K562 (cell line): ENCODE measurements around the gene SCRG1. TPM values are rescaled to one million over a fixed set of nuclear protein-coding genes. Genes with fewer than 3 reads are reported as not detected.

Experiments
- ATAC-seq: fragments of 200-7000 bp; cut with Tn5 transposase; 3 replicates; pipeline ENCODE4 v1.9.1; 2020; ENCODE audit warnings: moderate library complexity
- BruUV-seq: library from RNA; stranded (reverse); fragments of 400-500 nt; replicated peaks from 2 replicates; lab custom pipeline; 2021; lab: Mats Ljungman, UMichigan
- CTCF ChIA-PET: fragments of 300-600 bp; formaldehyde crosslinking; extraction: SDS; loops from one replicate; lab custom pipeline; 2021; ENCODE audit warnings: low intra/inter-chr PET ratio; lab: Yijun Ruan, JAX
- POLR2A ChIA-PET: fragments of 300-600, 350-650 bp; sonication (Branson Sonifier 250); formaldehyde crosslinking; extraction: SDS; loops from one replicate; lab custom pipeline; 2021; ENCODE audit warnings: antibody characterized with exemption, inconsistent platforms; lab: Yijun Ruan, JAX
- DNase-seq, 4 experiments: peaks; one replicate each; pipeline versions ENCODE4 v3.0.0 to v3.0.0-alpha.2; 2011 to 2018; ENCODE audit warnings: low spot score in 3 of 4, mixed read lengths in 3 of 4; ENCODE audit errors: extremely low read depth in 1 of 4
- FAIRE-seq: peaks from 2 replicates; lab custom pipeline; 2011; peaks lifted over from hg19 to GRCh38; lab: Jason Lieb, UNC
- H2AFZ ChIP-seq: 2 replicates; pipeline ENCODE4 v1.6.0; 2011; ENCODE audit warnings: low read depth, low read length, control low read depth, inconsistent platforms
- H3K27ac ChIP-seq: fragments of 200-600 bp; 3 replicates; pipeline ENCODE4 v1.8.0; 2011; ENCODE audit warnings: low read depth, mild to moderate bottlenecking, control low read depth, inconsistent platforms, low read length, moderate library complexity, mixed read lengths; ENCODE audit errors: extremely low read depth
- H3K27me3 ChIP-seq, 2 experiments: fragments of 300-600 bp in 1 of 2; 2 replicates in 1 of 2; 3 replicates in 1 of 2; pipeline versions ENCODE4 v1.6.0 to v1.8.0; 2011; ENCODE audit warnings: inconsistent platforms in 2 of 2, low read length in 2 of 2, mild to moderate bottlenecking in 1 of 2, mixed read lengths in 1 of 2, moderate library complexity in 1 of 2; ENCODE audit not compliant: control insufficient read depth in 2 of 2, insufficient read depth in 2 of 2
- H3K36me3 ChIP-seq: fragments of 300-600 bp; 3 replicates; pipeline ENCODE4 v1.8.0; 2011; ENCODE audit warnings: mild to moderate bottlenecking, low read length, inconsistent platforms; ENCODE audit not compliant: control insufficient read depth, insufficient read depth
- H3K4me1 ChIP-seq, 2 experiments: fragments of 200-600 bp in 1 of 2; replicated peaks in 1 of 2; 2 replicates in 1 of 2; 3 replicates in 1 of 2; pipeline versions ENCODE4 v1.5.1 to v1.8.0; 2011; ENCODE audit warnings: inconsistent platforms in 2 of 2, low read length in 2 of 2, mild to moderate bottlenecking in 1 of 2, mixed read lengths in 1 of 2, moderate library complexity in 1 of 2; ENCODE audit not compliant: control insufficient read depth in 2 of 2, insufficient read depth in 2 of 2
- H3K4me2 ChIP-seq: 2 replicates; pipeline ENCODE4 v1.6.1; 2011; ENCODE audit warnings: low read length, control low read depth, inconsistent platforms, mixed read lengths; ENCODE audit not compliant: insufficient read depth
- H3K4me3 ChIP-seq: fragments of 200-600 bp; sonication (generic), shearing (Covaris generic); 2 replicates; pipeline ENCODE4 v1.5.1; 2016; ENCODE audit warnings: control low read depth, inconsistent platforms
- H3K79me2 ChIP-seq: fragments of 200-600 bp; 3 replicates; pipeline ENCODE4 v1.8.0; 2011; ENCODE audit warnings: low read length, inconsistent platforms; ENCODE audit not compliant: control insufficient read depth, insufficient read depth
- H3K9ac ChIP-seq, 2 experiments: 2 replicates each; pipeline versions ENCODE4 v1.6.0 to v1.6.1; 2011; ENCODE audit warnings: low read depth in 2 of 2, low read length in 2 of 2, control low read depth in 1 of 2, inconsistent platforms in 1 of 2, mild to moderate bottlenecking in 1 of 2, mixed read lengths in 1 of 2; ENCODE audit not compliant: insufficient read depth in 1 of 2
- H3K9me1 ChIP-seq: one replicate; pipeline ENCODE4 v1.6.0; 2011; ENCODE audit warnings: inconsistent platforms, mild to moderate bottlenecking, low read length, moderate library complexity; ENCODE audit not compliant: control insufficient read depth, insufficient read depth
- H3K9me3 ChIP-seq: replicated peaks from 2 replicates; pipeline ENCODE4 v1.5.1; 2011; ENCODE audit warnings: low read depth, low read length, inconsistent platforms; ENCODE audit not compliant: control insufficient read depth, insufficient read depth
- H4K20me1 ChIP-seq: replicated peaks from 2 replicates; pipeline ENCODE4 v1.6.1; 2011; ENCODE audit warnings: low read length, inconsistent platforms, mixed read lengths; ENCODE audit not compliant: control insufficient read depth, insufficient read depth
- ASH1L ChIP-seq: fragments of 450-650 bp; IDR thresholded peaks from 2 replicates; pipeline ENCODE4 v1.6.1; 2018; ENCODE audit warnings: borderline replicate concordance, mild to moderate bottlenecking, low read depth; ENCODE audit not compliant: partially characterized antibody
- GATAD2B ChIP-seq: fragments of 450-650 bp; IDR thresholded peaks from 2 replicates; pipeline ENCODE4 v1.6.1; 2017; ENCODE audit warnings: mild to moderate bottlenecking, borderline replicate concordance
- MEIS2 ChIP-seq: fragments of 450-650 bp; IDR thresholded peaks from 2 replicates; pipeline ENCODE4 v1.6.1; 2014; ENCODE audit warnings: mild to moderate bottlenecking; ENCODE audit not compliant: partially characterized antibody
- MXD1 ChIP-seq: fragments of 250-450 bp; sonication (Bioruptor Pico); IDR thresholded peaks from 2 replicates; pipeline ENCODE4 v1.8.0; 2021; ENCODE audit warnings: borderline replicate concordance, mild to moderate bottlenecking, moderate library complexity; ENCODE audit not compliant: poor library complexity, severe bottlenecking
- NFATC3 ChIP-seq: fragments of 450-650 bp; IDR thresholded peaks from 2 replicates; pipeline ENCODE4 v1.6.1; 2017; ENCODE audit warnings: mild to moderate bottlenecking
- SAFB2 ChIP-seq: fragments of 200-400 bp; formaldehyde crosslinking; IDR thresholded peaks from 2 replicates; pipeline ENCODE4 v1.6.1; 2018; ENCODE audit warnings: borderline replicate concordance, low read length, low read depth, moderate library complexity; ENCODE audit not compliant: severe bottlenecking
- STAG1 ChIP-seq: sonication (generic); formaldehyde crosslinking; IDR thresholded peaks from 2 replicates; pipeline ENCODE4 v1.5.0; 2020; ENCODE audit warnings: missing genetic modification reagents, borderline replicate concordance
- SUPT5H ChIP-seq: fragments of 450-650 bp; IDR thresholded peaks from 2 replicates; pipeline ENCODE4 v1.6.1; 2016
- ZHX1 ChIP-seq: fragments of 150-350 bp; conservative IDR thresholded peaks from 2 replicates; pipeline ENCODE4 v1.6.1; 2014; ENCODE audit warnings: low read length
- ZNF12 ChIP-seq: sonication (generic); formaldehyde crosslinking; IDR thresholded peaks from 2 replicates; pipeline ENCODE4 v1.4.0; 2020; ENCODE audit warnings: mild to moderate bottlenecking, missing genetic modification reagents
- ZNF24 ChIP-seq: fragments of 450-650 bp; IDR thresholded peaks from 2 replicates; pipeline ENCODE4 v1.6.1; 2016
- ZNF316 ChIP-seq: fragments of 450-650 bp; IDR thresholded peaks from 2 replicates; pipeline ENCODE4 v1.6.1; 2016
- WGBS: fragments of 100-300 bp; shearing (Covaris generic); methylation state at CpG from one replicate; pipeline ENCODE4 v1.1.6; 2016; ENCODE audit warnings: low coverage, mixed read lengths; ENCODE audit not compliant: insufficient coverage; ENCODE audit errors: missing lambda C conversion rate; 5-methylcytosine and 5-hydroxymethylcytosine counted together
- in situ Hi-C: fragments of 300-500 bp; cut with MboI; formaldehyde crosslinking; loops from 4 replicates; pipeline ENCODE4 v1.15.0; 2018; ENCODE audit warnings: inconsistent platforms, mixed read lengths
- intact Hi-C: fragments of 100-400 bp; cut with micrococcal nuclease; formaldehyde crosslinking; loops from 2 replicates; pipeline ENCODE4 v1.14.2; 2022
- polyA plus RNA-seq, 8 experiments: library from polyadenylated mRNA; depleted of rRNA in 4 of 8; stranded (reverse) in 5 of 8; unstranded in 3 of 8; fragments of >200 nt; fragmentation: Nextera tagmentation in 2 of 8; fragmentation: Illumina TruSeq in 1 of 8; extraction: Ambion mirVana in 2 of 8; extraction: Trizol in 1 of 8; gene quantifications; 2 replicates each; pipeline versions ENCODE4 v1.2.1 to v1.2.3, GENCODE V29; 2011 to 2014; ENCODE audit warnings: inconsistent platforms in 1 of 8, missing spikeins in 1 of 8
- total RNA-seq, 7 experiments: library from RNA; depleted of rRNA in 6 of 7; stranded (reverse); fragments of >200 nt in 6 of 7; fragmentation: Illumina TruSeq in 2 of 7; extraction: Trizol in 2 of 7; gene quantifications; 2 replicates each; pipeline versions ENCODE4 v1.2.1 to v1.2.3, GENCODE V29; 2011 to 2021; ENCODE audit warnings: low replicate concordance in 1 of 7

The SCRG1 gene
- total and polyA plus RNA-seq, 9 of the 15 experiments (the other 6 are each of a cell fraction or from before 2014, with no cell fraction given) = 0.01 TPM; not detected in 7

- in situ Hi-C loops = no loop called here
- H3K27ac ChIP-seq = no peak overlapping the region
- POLR2A ChIA-PET = no interaction called here
Observed at GRCh38 chr4:173426064-173426463, 27.1 kb upstream of the SCRG1 start.

More at GRCh38 chr4:173426064-173426463, 27.1 kb upstream of the SCRG1 start:
- no peak for DNase-seq
- H3K36me3 ChIP-seq = no peaks in the 10 kb centered on the region
- H4K20me1 ChIP-seq = no peaks in the 10 kb centered on the region
- BruUV-seq = no TSS peak
- no peak overlapping the region for H2AFZ ChIP-seq
- H3K9ac ChIP-seq = no peak overlapping the region
- no peaks in the 10 kb centered on the region for H3K4me1 ChIP-seq
- intact Hi-C loops = loop anchor here (10.0 kb wide), 1 partner anchor 569 kb away; no protein-coding TSS in a partner anchor
- H3K9me1 ChIP-seq = no peaks in the 10 kb centered on the region
- TF ChIP-seq MEIS2 = no peak
- TF ChIP-seq ZNF316 = no peak
- TF ChIP-seq MXD1 (CRISPR knock-in tag) = no peak
- no peak for TF ChIP-seq ZHX1
- no peak for TF ChIP-seq ZNF12 (CRISPR knock-in tag)
- no peak for TF ChIP-seq SAFB2
- no peak for TF ChIP-seq NFATC3
- no peak for TF ChIP-seq SUPT5H
- no peak for TF ChIP-seq ZNF24
- no peak for TF ChIP-seq ASH1L
- TF ChIP-seq GATAD2B = no peak
- TF ChIP-seq STAG1 (CRISPR knock-in tag) = no peak
- TF ChIP-seq, all 486 proteins: peak for 0
- CTCF ChIA-PET = no interaction called here
- Histone ChIP-seq H3K4me3 (no peak overlapping the region), H3K9me3 (no peaks in the 10 kb centered on the region; the same call in 1 of the 2 replicates), H3K27me3 (no peaks in the 10 kb centered on the region), H3K4me2 (no peak overlapping the region), H3K79me2 (no peaks in the 10 kb centered on the region)
- no peak for ATAC-seq
- 4% methylated on average over 2 of the region's 2 CpGs for WGBS
- FAIRE-seq = no peak
